SK-N-SH (cell line): ENCODE results near the gene PSMD6. TPM values are rescaled to one million over a fixed set of nuclear protein-coding genes. Genes with fewer than 3 reads are reported as not detected.

Source experiments
- CTCF ChIA-PET: fragments of 300-600, 350-600 bp; formaldehyde crosslinking; extraction: SDS; loops from one replicate; lab custom pipeline; 2021; lab: Yijun Ruan, JAX
- POLR2A ChIA-PET: fragments of 350-600 bp; sonication (Branson Sonifier 250); formaldehyde crosslinking; extraction: SDS; loops from one replicate; lab custom pipeline; 2020; ENCODE audit warnings: antibody characterized with exemption, inconsistent platforms; lab: Yijun Ruan, JAX
- DNase-seq: peaks from one replicate; pipeline ENCODE4 v3.0.0; 2012
- H2AFZ ChIP-seq: fragments of 200-600 bp; sonication (generic); 2 replicates; pipeline ENCODE4 v1.8.1; 2016; ENCODE audit warnings: antibody characterized with exemption, mild to moderate bottlenecking, low read depth
- H3F3A ChIP-seq: fragments of 200-600 bp; sonication (generic); replicated peaks from 2 replicates; pipeline ENCODE3; 2016; ENCODE audit warnings: antibody characterized with exemption, mild to moderate bottlenecking; ENCODE audit not compliant: insufficient read depth
- H3K27ac ChIP-seq, 2 experiments: fragments of 200-500 bp in 1 of 2; fragments of 200-600 bp in 1 of 2; sonication (Bioruptor generic) in 1 of 2; sonication (generic), shearing (Covaris generic) in 1 of 2; 2 replicates each; pipeline versions ENCODE4 v1.5.1 to v1.6.1; 2014 to 2016; ENCODE audit warnings: low read depth in 2 of 2, inconsistent platforms in 1 of 2, low read length in 1 of 2, mild to moderate bottlenecking in 1 of 2, mixed read lengths in 1 of 2
- H3K27me3 ChIP-seq: fragments of 200-600 bp; sonication (generic), shearing (Covaris generic); 2 replicates; pipeline ENCODE4 v1.6.1; 2016; ENCODE audit warnings: mixed run types; ENCODE audit not compliant: insufficient read depth
- H3K36me3 ChIP-seq, 2 experiments: fragments of 200-500 bp in 1 of 2; fragments of 200-600 bp in 1 of 2; sonication (Bioruptor generic) in 1 of 2; sonication (generic) in 1 of 2; replicated peaks in 1 of 2; 2 replicates each; pipeline versions ENCODE3 to v1.5.1; 2014 to 2016; ENCODE audit warnings: low read length in 1 of 2, mild to moderate bottlenecking in 1 of 2; ENCODE audit not compliant: insufficient read depth in 2 of 2, control insufficient read depth in 1 of 2
- H3K4me1 ChIP-seq, 2 experiments: fragments of 200-500 bp in 1 of 2; fragments of 200-600 bp in 1 of 2; sonication (Bioruptor generic) in 1 of 2; sonication (generic), shearing (Covaris generic) in 1 of 2; 2 replicates each; pipeline versions ENCODE4 v1.5.1 to v1.6.1; 2014 to 2016; ENCODE audit warnings: low read depth in 1 of 2, low read length in 1 of 2, mixed run types in 1 of 2; ENCODE audit not compliant: insufficient read depth in 2 of 2, control insufficient read depth in 1 of 2
- H3K4me2 ChIP-seq: fragments of 200-600 bp; sonication (generic), shearing (Covaris generic); 2 replicates; pipeline ENCODE4 v1.6.1; 2017; ENCODE audit warnings: mixed run types
- H3K4me3 ChIP-seq, 2 experiments: fragments of 200-500 bp in 1 of 2; fragments of 200-600 bp in 1 of 2; sonication (Bioruptor generic) in 1 of 2; sonication (generic), shearing (Covaris generic) in 1 of 2; 2 replicates each; pipeline versions ENCODE4 v1.5.1 to v1.8.1; 2014 to 2016; ENCODE audit warnings: low read depth in 2 of 2, inconsistent platforms in 1 of 2, low read length in 1 of 2, mild to moderate bottlenecking in 1 of 2, mixed read lengths in 1 of 2, moderate library complexity in 1 of 2
- H3K79me2 ChIP-seq: fragments of 200-600 bp; sonication (generic); 2 replicates; pipeline ENCODE4 v1.8.1; 2017; ENCODE audit warnings: mild to moderate bottlenecking; ENCODE audit not compliant: insufficient read depth
- H3K9ac ChIP-seq: fragments of 200-600 bp; sonication (generic); 2 replicates; pipeline ENCODE4 v1.6.1; 2017; ENCODE audit warnings: mixed run types
- H3K9me2 ChIP-seq: fragments of 200-600 bp; sonication (generic); 2 replicates; pipeline ENCODE4 v1.6.1; 2017; ENCODE audit warnings: mixed run types
- H3K9me3 ChIP-seq: fragments of 200-600 bp; sonication (generic); 2 replicates; pipeline ENCODE4 v1.6.1; 2017; ENCODE audit warnings: mixed run types, mild to moderate bottlenecking, moderate library complexity
- H4K20me1 ChIP-seq: fragments of 200-600 bp; sonication (generic); 2 replicates; pipeline ENCODE4 v1.6.1; 2017; ENCODE audit warnings: mild to moderate bottlenecking, mixed run types; ENCODE audit not compliant: insufficient read depth
- FOSL2 ChIP-seq: IDR thresholded peaks from 2 replicates; pipeline ENCODE4 v1.4.0; 2012; ENCODE audit warnings: low read depth, mild to moderate bottlenecking, moderate library complexity, borderline replicate concordance
- GABPA ChIP-seq: IDR thresholded peaks from 2 replicates; pipeline ENCODE4 v1.4.0; 2012; ENCODE audit warnings: low read depth, mild to moderate bottlenecking
- GATA2 ChIP-seq: sonication (generic); formaldehyde crosslinking; IDR thresholded peaks from 2 replicates; pipeline ENCODE4 v1.5.0; 2020; ENCODE audit warnings: mild to moderate bottlenecking, missing genetic modification reagents
- NFIC ChIP-seq: IDR thresholded peaks from 2 replicates; pipeline ENCODE4 v1.4.0; 2012; ENCODE audit warnings: borderline replicate concordance
- NRF1 ChIP-seq: IDR thresholded peaks from 2 replicates; pipeline ENCODE4 v1.6.1; 2012; ENCODE audit warnings: low read depth, mild to moderate bottlenecking, low read length
- RAD21 ChIP-seq: IDR thresholded peaks from 2 replicates; pipeline ENCODE4 v1.6.1; 2012; ENCODE audit warnings: mild to moderate bottlenecking, low read length
- RCOR1 ChIP-seq: fragments of 150-350 bp; IDR thresholded peaks from 2 replicates; pipeline ENCODE4 v1.6.1; 2017; ENCODE audit warnings: antibody characterized with exemption, low read length
- SMC3 ChIP-seq: IDR thresholded peaks from 2 replicates; pipeline ENCODE4 v1.6.1; 2012; ENCODE audit warnings: low read depth, low read length, improper control_type of control experiment
- TCF12 ChIP-seq: IDR thresholded peaks from 2 replicates; pipeline ENCODE4 v1.4.0; 2012
- YY1 ChIP-seq: IDR thresholded peaks from 2 replicates; pipeline ENCODE4 v1.4.0; 2012; ENCODE audit warnings: low read depth, mild to moderate bottlenecking
- WGBS: methylation state at CpG from one replicate; pipeline ENCODE4 v1.1.6; 2017; ENCODE audit warnings: low lambda C conversion rate; 5-methylcytosine and 5-hydroxymethylcytosine counted together
- polyA plus RNA-seq, 3 experiments: library from polyadenylated mRNA; depleted of rRNA; stranded (reverse); fragments of >200 nt; gene quantifications; 2 replicates each; pipeline ENCODE4 v1.2.3, GENCODE V29; 2012
- TF ChIP-seq, protein P1 (sequence below): fragments of 150-350 bp; IDR thresholded peaks from 2 replicates; pipeline ENCODE4 v1.6.1; 2016; ENCODE audit warnings: mild to moderate bottlenecking, low read depth, low read length
- TF ChIP-seq, protein P2 (sequence below): fragments of 150-350 bp; IDR thresholded peaks from 2 replicates; pipeline ENCODE4 v1.6.1; 2017; ENCODE audit warnings: antibody characterized with exemption, low read length, low read depth, borderline replicate concordance
- TF ChIP-seq, protein P3 (sequence below): fragments of 200-600 bp; sonication (generic); IDR thresholded peaks from 2 replicates; pipeline ENCODE4 v1.6.1; 2017; ENCODE audit warnings: antibody characterized with exemption, mild to moderate bottlenecking, moderate library complexity
- TF ChIP-seq, protein P4 (sequence below): IDR thresholded peaks from 2 replicates; pipeline ENCODE4 v1.4.0; 2012; ENCODE audit warnings: low read depth

PSMD6 gene
- polyA plus RNA-seq, 1 of the 3 experiments (the other 2 are of a cell fraction), result 90.3 TPM

DNA sequence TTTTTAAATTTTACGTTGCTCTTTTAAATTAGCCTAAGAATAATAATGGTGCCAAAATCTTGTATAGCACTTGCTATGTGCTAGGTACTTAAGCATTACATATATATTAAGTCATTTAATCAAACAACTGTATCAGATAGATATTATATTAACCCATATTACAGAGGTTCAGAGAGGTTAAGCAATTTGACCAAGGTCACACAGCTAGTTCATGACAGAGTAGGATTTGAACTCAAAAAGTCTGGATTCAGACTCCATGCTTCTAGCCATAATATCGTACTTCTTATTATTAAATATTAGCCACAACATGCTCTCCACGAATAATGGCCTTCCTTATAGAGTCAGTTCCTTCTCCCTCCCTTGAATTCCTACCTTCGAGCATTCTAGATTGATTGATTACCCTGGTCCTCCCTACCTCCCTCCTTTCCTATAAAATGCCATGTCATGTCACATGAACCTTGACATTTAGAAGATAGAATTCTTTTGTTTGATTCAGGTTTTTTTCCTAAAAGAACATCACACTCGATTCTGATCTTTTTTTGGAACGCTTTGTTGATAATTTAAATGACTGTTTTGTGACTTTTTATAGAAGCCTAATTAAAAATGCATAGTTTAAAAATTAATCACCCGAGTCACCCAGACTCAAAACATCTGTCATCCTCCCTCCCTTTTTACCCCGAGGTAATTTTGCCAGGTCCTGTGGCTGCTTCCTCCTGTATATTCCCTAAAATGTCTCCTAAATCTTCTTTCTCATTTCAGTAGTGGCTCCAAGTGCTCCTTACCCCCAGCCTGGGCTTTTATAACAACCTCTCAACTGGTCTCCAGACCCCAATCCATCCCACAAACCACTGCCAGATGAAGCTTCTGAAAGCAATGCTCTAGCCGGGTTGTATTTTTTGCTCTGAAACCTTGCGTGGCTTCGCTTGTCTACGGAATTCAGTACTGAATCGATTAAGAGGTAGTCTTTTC lies 8.5 kb upstream of the PSMD6 start (continued):
- TF ChIP-seq, protein P1, sequence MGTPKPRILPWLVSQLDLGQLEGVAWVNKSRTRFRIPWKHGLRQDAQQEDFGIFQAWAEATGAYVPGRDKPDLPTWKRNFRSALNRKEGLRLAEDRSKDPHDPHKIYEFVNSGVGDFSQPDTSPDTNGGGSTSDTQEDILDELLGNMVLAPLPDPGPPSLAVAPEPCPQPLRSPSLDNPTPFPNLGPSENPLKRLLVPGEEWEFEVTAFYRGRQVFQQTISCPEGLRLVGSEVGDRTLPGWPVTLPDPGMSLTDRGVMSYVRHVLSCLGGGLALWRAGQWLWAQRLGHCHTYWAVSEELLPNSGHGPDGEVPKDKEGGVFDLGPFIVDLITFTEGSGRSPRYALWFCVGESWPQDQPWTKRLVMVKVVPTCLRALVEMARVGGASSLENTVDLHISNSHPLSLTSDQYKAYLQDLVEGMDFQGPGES, result no peak
- TF ChIP-seq NRF1 (no peak), YY1 (no peak), FOSL2 (no peak)
- TF ChIP-seq, protein P2, sequence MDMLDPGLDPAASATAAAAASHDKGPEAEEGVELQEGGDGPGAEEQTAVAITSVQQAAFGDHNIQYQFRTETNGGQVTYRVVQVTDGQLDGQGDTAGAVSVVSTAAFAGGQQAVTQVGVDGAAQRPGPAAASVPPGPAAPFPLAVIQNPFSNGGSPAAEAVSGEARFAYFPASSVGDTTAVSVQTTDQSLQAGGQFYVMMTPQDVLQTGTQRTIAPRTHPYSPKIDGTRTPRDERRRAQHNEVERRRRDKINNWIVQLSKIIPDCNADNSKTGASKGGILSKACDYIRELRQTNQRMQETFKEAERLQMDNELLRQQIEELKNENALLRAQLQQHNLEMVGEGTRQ, result no peak

DNA sequence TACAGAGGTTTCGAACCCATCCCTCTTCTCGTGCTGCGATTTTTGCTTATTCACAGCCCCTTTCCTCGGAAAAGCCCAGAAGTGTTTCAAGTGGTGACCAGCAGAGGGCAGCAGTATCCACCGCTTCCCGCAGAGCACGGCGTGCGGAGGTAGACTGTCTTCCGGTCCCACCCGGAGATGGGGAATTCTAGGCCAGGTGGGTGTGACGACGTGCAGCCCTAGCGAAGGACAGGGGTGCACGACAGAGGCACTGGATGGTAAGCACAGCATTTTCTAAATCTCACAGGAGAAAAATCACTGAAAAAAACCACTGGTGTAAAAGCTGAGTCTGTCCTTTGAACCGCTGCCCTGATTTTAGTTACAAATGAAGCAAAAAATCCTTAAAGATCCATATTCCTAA lies 7.4 kb upstream of the PSMD6 start:
- H3K4me2 ChIP-seq, result peak overlapping the region; percentile 43
- CTCF ChIA-PET, result interaction anchor here (0.5 to 7.9 kb wide), 91 partner anchors 10 to 488 kb away, joined by 3 to 84 read pairs (median 4); no protein-coding TSS in a partner anchor
- H3K9me2 ChIP-seq, result no peaks in the 10 kb centered on the region
- DNase-seq, result peak; percentile 69
- POLR2A ChIA-PET, result no interaction called here
- no peaks in the 10 kb centered on the region for H4K20me1 ChIP-seq
- H3K9me3 ChIP-seq, result no peaks in the 10 kb centered on the region
- no peaks in the 10 kb centered on the region for H3F3A ChIP-seq
- H3K79me2 ChIP-seq, result no peaks in the 10 kb centered on the region
- no peaks in the 10 kb centered on the region for H3K36me3 ChIP-seq
- WGBS, result 4% methylated on average over 16 of the region's 16 CpGs
- H3K4me1 ChIP-seq, result peaks cover 0 to 20% of the 10 kb centered on the region in 2 experiments; a peak in 2 of 4 replicates
- peak overlapping the region; percentile 46; the same call in 1 of the 2 replicates for H2AFZ ChIP-seq
- peak overlapping the region; percentile 22 to 49; a peak in 3 of 4 replicates for H3K4me3 ChIP-seq
- H3K27ac ChIP-seq, result no peak overlapping the region
- H3K9ac ChIP-seq, result no peak overlapping the region
- no peaks in the 10 kb centered on the region for H3K27me3 ChIP-seq
- no peak for TF ChIP-seq GATA2
- TF ChIP-seq, protein P3, sequence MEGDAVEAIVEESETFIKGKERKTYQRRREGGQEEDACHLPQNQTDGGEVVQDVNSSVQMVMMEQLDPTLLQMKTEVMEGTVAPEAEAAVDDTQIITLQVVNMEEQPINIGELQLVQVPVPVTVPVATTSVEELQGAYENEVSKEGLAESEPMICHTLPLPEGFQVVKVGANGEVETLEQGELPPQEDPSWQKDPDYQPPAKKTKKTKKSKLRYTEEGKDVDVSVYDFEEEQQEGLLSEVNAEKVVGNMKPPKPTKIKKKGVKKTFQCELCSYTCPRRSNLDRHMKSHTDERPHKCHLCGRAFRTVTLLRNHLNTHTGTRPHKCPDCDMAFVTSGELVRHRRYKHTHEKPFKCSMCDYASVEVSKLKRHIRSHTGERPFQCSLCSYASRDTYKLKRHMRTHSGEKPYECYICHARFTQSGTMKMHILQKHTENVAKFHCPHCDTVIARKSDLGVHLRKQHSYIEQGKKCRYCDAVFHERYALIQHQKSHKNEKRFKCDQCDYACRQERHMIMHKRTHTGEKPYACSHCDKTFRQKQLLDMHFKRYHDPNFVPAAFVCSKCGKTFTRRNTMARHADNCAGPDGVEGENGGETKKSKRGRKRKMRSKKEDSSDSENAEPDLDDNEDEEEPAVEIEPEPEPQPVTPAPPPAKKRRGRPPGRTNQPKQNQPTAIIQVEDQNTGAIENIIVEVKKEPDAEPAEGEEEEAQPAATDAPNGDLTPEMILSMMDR, result peak; percentile 88
- peak; percentile 54 for TF ChIP-seq GABPA
- TF ChIP-seq SMC3, result peak; percentile 99
- TF ChIP-seq RCOR1, result 0 out of 2 replicates have a peak, but pooled peaks have one; percentile 39
- TF ChIP-seq, protein P4, sequence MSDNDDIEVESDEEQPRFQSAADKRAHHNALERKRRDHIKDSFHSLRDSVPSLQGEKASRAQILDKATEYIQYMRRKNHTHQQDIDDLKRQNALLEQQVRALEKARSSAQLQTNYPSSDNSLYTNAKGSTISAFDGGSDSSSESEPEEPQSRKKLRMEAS, result peak; percentile 72
- peak; percentile 98 for TF ChIP-seq RAD21
- TF ChIP-seq NFIC, result 0 out of 2 replicates have a peak, but pooled peaks have one; percentile 18
- TF ChIP-seq TCF12, result peak; percentile 22; the same call in 1 of the 2 replicates
- TF ChIP-seq YY1, result no peak
